ENCODE results near the gene MNT.

MNT gene

DNA sequence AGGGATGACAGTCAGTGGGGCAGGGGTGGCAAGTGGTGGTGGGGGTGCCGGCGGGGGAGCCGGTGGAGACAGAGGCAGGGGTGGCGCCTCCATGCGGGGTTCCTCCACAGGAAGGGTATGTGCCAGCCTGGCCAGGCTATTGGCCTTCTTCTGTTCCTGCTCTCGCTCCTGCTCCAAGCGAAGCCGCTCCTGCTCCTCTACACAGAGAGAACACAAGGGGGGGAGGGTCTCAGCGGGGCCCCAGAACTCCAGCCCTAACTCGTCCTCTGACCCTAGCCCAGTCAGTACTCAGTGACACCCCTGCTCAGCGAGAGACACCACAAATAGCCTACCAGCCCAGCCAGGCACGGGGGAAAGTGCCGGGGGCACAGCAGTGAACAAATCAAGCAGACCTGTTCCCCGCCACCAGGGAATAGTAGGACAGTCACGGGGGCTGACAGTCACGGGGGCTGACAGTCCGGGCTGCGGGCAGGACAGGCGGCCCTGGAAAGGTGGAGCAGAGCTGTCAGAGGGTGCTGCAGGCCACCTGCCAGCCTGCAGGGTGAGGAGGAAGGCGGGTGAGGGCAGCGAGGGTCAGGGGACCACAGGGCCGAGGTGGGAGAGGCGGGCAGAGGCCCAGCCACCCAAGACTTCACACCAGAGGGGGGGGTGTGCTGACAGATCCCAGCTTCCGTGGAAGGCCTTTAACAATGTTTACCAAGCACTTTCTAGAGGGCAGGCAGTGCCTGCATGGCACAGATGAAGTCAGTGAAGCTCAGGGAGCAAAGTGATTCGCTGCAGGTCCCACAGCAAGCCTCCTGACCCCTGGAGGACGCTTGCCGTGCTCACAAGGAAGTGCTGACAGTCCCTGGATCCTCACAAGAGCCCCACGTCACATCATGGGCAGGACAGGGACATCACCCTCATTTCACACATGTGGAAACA lies 5.3 kb downstream of the MNT start:
- DNase-seq: no peak

DNA sequence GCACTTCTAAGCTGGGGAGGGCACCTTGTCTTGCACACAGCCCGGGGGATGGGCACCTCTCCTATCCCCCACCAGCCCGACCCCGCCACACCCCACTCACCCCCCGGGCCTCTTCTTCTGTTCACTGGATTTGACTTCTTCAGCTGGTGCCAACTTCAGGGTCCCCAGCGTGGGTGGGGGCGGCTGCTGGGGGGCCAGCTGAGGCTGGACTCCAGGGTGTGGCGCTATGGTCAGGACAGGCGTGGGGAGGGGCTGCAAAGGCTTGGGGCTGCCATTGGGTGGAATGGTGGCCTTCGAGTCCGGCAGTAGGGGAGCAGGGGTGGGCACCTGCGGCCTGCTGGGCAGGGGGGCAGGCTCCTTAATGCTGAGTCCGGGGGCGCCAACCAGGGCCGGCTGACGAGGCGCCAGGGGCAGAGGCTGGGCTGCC lies 6.1 kb downstream of the MNT start:
- DNase-seq: no peak

DNA sequence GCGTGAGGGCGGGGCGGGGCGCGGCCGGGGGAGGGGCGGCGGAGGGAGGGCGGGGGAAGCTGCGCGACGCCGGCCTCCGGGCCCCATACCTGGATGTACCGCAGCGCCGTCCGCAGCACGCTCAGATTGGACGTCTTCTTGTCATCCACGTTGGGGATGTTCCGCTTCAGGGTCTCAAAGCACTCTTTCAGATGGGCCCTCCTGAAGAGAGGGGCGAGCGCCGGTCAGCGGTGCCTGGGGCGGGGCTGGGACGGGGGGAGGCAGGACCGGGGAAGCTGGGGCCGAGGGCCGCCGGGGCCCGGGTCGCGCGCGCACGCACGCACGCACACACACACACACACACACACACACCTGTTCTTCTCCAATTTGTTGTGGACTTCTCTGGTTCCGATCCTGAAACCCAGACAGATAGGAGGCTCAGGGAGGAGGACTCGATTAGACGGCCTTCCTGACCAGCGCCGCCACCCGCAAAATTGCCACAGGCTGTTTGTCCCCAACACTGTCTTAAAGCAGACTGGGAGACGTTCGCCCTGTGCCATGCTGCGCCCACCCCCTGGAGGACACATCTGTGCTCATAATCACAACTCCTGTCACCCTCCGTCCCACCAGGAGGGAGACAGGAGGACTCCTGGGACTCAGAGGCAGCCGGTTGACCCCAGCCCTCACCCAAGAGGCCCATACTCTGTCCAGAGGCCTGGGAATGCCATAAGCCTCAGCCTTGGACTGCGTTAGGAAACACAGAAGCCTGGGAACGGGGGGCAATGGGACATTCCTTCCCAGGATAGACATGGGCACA lies 6.7 kb downstream of the MNT start:
- peak in 2 of 6 experiments; percentile 23 to 45 for DNase-seq

DNA sequence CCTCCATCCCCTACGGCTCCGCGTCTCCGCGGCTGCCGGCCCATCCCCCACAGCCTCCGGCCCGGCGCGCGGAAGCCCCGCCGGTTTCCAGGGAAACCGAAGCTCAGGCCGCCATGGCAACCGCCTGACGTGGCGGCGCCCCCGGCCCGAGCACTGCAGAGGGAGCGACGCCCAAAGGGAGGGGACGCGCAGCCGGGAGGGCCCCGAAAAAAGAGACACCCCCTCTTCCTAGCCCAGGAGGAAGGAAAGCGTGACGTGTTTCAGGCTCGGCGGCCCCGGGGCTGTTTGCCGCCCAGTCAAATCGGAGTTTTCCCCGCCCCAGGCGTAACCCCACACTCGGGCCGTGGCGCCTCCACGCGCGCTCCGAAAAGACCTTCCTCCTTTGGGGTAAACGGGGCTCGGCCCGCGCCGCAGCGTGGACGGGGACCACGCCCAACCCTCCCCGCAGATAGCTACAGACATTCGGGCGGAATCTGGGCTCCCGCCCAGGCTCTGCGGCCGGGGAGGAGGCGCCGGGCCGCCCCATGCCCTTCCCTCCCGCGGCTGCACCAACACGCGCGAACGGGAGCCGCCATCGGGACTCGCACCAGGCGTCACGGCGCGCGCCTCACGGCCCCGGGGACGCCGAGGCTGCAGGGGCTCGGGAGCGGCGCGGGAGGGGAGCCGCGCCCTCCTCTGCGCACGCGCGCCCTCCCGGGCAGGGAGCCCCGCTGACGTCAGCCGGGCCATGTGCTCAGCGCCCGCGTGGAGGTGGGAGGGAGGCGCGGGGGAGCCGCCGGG lies 7.5 kb downstream of the MNT start:
- peak; percentile 84 to 95 (median 90) for DNase-seq

DNA sequence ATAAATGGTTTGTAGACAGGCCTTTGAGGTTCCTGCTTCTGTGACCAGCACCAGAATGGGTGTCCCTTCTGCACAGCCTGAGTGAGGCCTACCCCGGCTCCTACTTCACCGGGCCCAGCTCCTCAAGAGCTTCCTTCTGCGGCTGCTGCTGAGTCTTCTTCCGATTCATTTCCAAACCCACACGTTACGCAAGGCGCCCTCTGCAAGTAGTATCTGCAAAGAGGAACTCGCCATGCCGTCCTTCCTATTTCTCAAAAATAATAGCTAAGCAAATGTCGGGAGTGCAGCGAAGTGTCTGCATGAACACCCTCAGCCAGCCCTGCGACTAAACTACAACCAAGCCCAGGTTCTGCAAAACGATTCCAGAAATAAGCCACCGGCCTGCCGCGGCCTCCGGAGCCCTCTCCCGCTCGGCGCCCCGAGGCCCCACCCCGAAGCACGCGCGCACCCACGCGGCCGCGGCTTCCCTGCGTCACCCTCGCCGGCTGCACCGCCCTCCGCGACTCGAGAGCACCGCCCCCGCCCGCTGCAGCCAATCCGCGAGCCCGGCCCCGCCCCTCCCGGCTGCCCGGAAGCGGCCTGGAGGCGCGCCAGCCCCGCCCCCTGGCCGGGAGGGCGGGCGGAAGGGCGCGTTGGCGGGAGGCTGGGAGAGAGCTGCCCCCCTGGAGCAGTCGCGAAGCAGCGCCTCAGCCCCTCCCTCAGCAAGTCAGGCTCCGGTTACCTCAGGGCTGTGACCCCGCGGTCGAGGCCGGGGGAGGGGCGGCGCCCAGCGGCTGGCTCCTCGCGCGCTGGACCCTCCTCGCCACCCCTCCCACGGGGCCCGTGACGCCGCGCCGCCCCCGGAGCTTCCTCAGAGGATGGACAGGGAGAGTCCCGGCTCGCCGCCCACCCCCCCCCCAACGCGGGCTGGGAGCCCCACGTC lies 8.3 kb downstream of the MNT start:
- DNase-seq: peak; percentile 94 to 98 (median 96)

DNA sequence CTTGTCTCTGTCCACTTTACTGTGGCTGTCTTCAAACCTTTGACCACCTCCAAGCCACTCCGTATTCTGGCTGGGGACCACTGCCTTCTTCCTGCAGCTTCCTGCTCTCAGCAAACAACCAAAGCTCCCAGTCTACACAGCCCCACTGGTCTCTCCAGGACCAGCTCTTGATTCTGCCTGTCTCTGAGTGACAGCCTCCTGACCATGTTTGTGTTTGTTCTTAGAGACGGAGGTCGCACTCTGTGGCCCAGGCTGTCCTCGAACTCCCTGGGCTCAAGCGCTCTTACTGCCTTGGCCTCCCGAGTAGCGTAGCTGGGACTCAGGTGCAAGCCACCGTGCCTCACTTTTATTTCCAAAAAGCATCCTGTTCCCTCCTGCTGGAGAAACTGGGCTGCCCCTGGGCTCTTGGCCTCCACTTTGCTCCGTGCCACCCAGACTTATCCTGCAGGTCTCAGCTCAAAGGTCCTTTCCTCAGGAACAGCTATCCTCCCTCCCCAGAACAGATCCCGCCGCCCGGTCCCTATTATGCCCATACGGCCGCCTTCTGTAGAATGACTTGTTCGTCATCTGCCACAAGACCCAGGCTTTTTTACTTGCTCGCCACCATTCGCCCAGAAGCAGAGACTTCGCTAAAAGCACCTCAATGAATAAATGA lies 9.1 kb downstream of the MNT start:
- DNase-seq: no peak

DNA sequence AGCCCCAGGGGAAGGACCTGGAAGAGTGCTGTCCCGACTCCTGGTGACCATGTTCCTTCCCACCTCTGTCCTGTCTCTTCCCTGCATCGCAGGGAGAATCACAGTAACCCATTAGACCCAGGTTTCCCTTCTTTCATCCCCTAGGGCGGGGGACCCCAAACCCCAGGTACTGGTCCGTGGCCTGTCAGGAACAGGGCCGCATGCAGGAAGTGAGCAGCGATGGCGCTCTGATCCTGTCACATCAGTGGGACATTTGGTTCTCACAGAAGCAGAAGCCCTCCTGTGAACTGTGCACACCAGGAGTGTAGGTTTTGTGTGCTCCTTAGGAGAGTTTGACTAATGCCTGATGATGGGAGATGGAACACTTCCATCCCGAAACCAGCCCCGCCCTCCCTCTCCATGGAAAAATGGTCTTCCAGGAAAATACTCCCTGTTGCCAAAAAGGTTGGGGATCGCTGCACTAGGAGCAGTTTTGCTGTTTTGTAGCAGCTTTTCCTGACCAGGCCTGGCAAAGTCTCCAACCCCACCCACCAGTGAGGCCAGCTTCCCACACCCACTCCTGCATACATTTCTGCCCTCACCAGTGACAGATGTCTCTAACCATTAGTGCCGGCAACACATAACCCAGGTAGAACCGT lies 10.5 kb downstream of the MNT start:
- no peak for DNase-seq

DNA sequence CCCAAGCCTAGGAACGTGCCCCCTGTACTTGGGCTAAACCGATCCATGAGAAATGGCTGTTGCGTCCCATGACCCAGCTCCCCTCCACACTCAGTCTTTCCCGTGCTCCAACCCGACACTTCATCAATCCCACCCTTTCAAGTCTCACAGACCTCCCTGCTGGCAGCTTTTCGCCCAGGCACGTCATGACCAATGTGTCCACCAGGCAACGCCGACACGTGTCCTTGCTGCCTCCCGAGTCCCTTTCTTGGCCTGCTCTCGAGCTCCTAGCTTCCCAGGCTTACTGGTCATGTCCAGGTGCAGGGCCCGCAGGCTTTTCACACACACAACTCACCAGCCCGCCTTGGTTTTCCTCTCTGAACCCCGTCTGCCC lies 12.2 kb downstream of the MNT start:
- no peak for DNase-seq

DNA sequence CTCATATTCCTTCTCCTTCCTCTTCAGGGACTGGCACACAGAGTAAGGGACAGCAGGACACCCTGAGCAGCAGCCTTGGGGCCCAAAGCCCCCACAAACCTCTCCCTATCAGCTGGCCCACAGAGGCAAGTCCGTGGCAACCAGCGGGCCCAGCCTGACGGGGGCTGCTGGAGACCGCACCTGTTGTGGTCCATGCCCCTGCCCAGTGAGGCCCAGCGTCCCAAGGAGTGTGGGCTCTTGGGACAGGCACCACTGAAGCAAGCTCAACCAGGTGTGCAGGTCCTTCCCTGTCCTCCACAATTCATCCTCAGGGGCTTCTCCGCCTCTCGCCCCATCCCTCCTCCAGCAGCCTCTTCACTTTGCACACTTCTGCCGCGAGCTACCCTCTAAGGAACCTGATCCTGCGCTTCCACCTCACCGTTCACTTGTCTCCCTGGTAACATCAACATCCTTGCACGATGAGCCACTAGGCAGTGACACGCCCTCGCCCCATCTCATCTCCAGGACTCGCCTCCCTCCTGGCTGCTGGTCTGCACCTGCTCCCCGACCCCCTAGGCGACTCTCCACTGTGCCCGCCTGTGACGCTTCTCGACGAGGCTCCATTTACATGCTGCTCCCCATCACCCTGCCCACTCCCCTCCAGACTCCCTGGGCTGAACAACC lies 12.7 kb downstream of the MNT start:
- DNase-seq: no peak

DNA sequence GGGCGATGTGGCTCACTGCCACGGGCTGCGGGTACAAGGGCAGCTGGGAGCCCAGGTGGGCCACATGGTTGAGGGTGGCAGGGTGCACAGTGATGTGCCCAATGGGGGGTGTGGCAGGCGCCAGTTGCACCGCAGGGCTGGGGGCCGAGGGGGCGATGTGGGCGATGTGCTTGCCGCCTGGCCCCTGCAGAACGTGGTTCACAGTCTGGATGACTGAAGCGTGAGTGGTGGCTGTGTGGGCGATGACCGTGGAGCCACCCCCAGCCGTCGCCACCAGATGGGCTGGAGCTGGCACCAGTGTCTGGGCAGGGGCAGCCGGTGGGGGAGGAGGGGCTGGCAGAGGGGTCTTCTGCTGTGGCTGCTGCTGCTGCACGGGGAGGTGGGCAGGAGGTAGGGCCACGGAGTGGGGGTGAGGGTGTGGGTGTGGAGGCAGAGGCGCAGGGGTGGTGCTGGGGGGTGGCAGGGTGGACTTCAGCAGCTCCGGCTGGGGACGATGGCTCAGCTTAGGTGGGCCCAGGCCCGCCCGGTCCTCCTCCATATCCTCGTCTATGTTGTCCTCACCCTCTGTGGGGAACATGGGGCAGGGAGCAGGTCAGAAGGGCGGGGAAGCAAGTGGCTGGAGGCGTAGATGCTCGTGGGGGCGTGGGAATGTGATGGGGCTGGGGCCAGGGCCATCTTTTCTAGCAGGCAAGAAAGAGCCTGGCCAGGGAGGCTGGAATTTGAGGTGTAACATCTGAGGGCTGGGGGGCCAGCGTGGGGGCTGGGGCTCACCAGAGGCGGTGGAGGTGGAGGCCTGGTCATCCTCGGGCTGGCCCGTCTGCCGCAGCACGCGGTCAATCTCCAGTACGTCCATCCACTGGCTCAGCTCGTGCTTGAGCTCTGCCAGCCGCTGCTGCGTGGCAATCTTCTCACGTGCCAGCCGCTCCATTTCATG lies 13.5 kb downstream of the MNT start:
- no peak for DNase-seq

DNA sequence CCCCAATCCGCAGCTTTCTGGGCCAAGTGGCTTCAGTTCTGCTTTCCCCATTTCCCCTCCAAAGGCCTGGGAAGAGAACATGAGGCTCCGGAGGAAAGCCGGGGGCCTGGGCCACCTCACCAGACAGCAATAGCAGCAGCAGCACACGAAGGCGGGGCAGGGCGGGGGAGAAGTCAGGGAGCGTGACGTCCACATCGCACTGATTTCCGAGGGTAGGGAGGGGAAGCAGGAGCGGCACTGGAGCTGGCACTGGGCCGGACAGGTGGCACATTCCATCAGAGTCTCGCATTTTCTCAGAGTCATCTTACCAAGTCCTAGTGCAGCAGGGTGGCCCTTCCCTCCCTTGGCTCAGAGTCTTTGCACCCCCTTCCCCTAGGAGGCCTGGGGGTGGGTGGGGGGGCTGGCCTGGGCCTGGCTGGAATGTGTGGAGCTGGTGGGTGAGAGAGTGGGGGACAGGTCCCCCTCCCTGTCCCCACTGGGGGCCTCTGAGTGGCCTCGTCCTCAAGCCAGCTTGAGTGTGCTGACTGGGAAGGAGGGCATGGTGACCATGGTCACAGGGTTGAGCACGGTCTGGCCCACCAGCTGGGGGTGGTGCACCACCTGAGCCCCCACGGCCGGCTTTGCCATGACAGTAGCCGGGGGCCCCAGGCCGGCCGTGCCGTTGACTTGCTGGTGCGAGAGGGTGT lies 14.3 kb downstream of the MNT start:
- no peak for DNase-seq

DNA sequence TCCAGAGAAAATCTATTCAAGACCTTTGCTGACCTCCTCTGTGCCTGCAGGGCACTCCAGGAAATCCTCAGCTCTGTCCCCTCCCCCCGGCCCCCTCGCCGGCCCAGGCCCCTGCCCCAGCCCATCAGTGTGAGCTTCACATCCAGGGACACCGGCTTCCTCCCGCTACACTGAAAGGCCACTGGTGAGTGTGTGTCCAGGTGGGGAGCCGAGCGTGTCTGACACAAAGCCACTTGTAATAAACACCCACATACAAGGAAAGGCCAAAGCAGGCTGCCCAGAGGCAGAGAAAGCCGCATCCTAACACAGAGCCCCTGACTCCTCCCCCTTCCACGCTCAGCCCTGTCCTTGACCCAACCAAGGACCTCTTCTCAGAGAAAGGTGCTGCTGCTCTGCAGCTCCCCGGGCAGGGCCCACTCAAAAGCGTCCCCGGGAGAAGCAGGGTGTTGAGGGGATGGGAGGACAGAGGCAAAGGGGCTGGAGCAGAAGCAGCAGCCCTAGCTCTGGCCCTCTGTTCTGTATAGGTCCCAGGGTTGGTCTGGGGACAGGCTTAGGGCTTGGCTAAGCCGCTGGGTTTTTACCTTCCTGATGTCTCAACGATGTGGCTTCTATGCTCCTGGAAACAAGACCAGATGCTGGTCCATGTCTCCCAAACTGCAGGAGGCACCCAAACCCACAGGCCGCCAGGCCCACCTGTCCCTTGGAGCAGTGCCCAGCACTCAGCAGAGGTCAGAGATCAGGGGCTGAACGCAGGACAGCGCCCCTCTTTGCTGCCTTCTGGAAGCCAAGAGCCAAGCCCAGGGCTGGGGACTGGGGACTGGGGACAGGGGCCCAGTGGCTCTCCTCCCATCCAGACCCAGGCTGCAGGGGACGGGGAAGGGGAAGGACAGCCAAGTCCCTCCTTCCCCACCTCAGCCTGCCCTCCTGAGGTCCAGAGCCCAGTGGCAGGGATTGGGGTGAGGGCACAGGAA lies 15.3 kb downstream of the MNT start:
- no peak for DNase-seq

DNA sequence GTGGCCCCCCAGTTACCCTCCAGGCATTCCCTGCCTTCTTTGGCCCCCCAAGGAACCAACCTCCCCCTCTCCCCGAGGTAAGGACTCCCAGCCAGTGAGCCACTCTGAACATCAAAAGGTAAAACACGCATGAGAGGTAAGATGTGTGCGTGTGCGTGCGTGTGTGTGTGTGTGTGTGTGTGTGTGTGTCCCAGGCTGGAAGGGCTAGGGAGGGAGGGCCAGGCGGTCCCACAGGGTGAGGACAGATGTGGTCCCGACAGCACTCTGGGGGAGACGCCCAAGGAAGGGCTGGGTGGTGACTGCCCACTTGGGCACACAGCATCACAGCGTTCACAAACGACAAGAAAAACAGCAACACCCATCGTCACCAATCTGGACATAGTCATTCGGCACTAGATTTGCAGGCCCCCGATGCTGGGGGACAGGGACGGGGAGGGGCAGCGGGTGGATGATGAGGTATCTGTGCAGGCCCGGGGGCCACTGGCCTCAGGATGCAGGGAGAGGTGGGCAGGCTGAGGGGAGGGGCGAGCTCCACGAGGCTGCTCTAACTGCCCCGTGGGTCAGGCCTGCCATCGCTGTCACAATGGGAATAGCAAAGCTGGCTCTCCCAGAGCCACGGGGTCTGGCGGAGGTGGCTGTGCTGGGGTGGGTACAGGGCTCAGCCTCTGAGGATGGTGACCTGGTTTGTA lies 16.3 kb downstream of the MNT start:
- no peak for DNase-seq

DNA sequence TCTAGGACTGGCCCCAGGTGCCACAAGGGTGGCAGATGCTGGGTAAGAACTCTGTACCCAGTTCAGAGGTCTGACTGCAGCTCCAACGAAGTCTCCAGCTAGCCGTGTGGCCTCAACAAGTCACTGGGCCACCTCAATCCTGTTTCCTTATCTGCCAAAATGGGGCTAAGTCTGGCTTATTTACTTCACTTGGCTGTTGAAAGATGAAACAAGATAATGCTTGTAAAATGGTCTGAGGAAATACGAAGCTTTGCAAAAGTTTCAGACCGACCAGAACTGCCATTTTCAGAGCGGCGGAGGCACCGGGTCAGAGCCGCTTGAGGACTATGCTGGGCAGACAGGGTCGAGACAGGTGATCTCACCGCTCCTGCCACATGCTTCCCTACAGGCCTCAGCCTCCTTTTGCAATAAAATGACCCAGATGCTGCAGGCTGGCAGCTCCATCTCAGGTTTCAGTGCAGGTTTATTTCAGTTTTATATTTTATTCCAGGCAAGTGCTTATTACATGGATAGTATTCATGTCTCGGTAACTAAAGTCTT lies 17.2 kb downstream of the MNT start:
- no peak for DNase-seq

DNA sequence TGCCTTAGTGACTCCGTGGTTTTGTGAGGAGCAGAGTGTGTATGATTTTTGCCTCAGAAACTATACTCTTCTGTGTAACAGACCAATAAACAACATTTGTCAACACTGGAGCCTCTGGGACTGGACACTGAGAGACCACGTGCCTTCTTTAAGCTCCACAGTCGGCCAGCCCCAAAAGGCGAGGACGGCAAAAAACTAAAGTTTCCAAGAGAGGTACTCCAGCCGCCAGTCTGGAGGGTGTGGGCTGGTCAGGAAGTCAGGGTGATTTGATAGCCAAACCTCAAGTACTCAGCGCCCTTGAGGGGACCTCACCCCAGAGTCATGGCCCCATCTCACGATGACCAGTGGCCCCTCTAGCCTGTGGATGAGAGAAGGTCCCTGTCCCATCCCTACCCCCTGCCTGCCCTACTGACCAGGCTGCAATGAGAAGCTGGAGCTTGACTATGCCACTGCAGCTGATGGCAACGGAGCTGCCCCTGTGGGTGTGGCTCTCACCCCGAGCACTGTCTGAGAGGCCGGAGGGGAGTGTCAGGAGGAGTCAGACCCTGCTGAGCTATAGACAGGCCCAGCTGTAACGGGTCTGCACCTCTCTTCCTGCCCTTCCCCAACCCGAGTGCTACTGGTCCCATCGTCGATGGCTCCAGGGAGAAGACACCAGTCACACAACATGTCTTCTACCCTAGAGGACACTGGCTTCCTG lies 19.8 kb downstream of the MNT start:
- no peak for DNase-seq

All from stimulated activated naive CD4-positive, alpha-beta T cell (primary cell).